Trophoblast cell (in vitro differentiated cells and primary cell): ENCODE results near the gene HOXA6.

ENCODE experiments used
- DNase-seq, 2 donors: peaks; one replicate each; pipeline ENCODE4 v3.0.0-alpha.2; 2016
- H2AFZ ChIP-seq: 2 replicates; pipeline ENCODE4 v1.6.1; 2013; ENCODE audit warnings: low read length, moderate library complexity, mild to moderate bottlenecking; ENCODE audit not compliant: insufficient read depth, poor library complexity
- H2AK5ac ChIP-seq: 2 replicates; pipeline ENCODE4 v1.6.1; 2013; ENCODE audit warnings: mild to moderate bottlenecking, low read length
- H2BK120ac ChIP-seq: 2 replicates; pipeline ENCODE4 v1.6.1; 2013; ENCODE audit warnings: low read length, mild to moderate bottlenecking, moderate library complexity; ENCODE audit not compliant: insufficient read depth, poor library complexity
- H2BK12ac ChIP-seq: 2 replicates; pipeline ENCODE4 v1.6.1; 2013; ENCODE audit warnings: mild to moderate bottlenecking, low read length, moderate library complexity
- H2BK5ac ChIP-seq: 2 replicates; pipeline ENCODE4 v1.6.1; 2013; ENCODE audit warnings: low read length, low read depth, moderate library complexity, mild to moderate bottlenecking; ENCODE audit not compliant: poor library complexity
- H3K14ac ChIP-seq: 2 replicates; pipeline ENCODE4 v1.6.1; 2013; ENCODE audit warnings: mild to moderate bottlenecking, low read length
- H3K18ac ChIP-seq: 2 replicates; pipeline ENCODE4 v1.6.1; 2013; ENCODE audit warnings: mild to moderate bottlenecking, low read length
- H3K23ac ChIP-seq: 2 replicates; pipeline ENCODE4 v1.6.1; 2013; ENCODE audit warnings: low read length
- H3K27ac ChIP-seq: 2 replicates; pipeline ENCODE4 v1.5.1; 2013; ENCODE audit warnings: low read depth, mild to moderate bottlenecking, inconsistent platforms, low read length, moderate library complexity
- H3K27me3 ChIP-seq: 2 replicates; pipeline ENCODE4 v1.6.1; 2013; ENCODE audit warnings: inconsistent platforms, mild to moderate bottlenecking, low read length, moderate library complexity; ENCODE audit not compliant: insufficient read depth
- H3K36me3 ChIP-seq, 2 experiments: 1 replicate in 1 of 2; 2 replicates in 1 of 2; pipeline ENCODE4 v1.6.1; 2013; ENCODE audit warnings: low read length in 2 of 2, mild to moderate bottlenecking in 2 of 2, moderate library complexity in 1 of 2; ENCODE audit not compliant: insufficient read depth in 2 of 2, control insufficient read depth in 1 of 2
- H3K4ac ChIP-seq: 2 replicates; pipeline ENCODE4 v1.6.1; 2013; ENCODE audit warnings: low read depth, mild to moderate bottlenecking, low read length, moderate library complexity
- H3K4me1 ChIP-seq, 2 experiments: 1 replicate in 1 of 2; 2 replicates in 1 of 2; pipeline ENCODE4 v1.6.1; 2013; ENCODE audit warnings: low read length in 2 of 2, mild to moderate bottlenecking in 2 of 2, moderate library complexity in 1 of 2; ENCODE audit not compliant: insufficient read depth in 2 of 2, control insufficient read depth in 1 of 2
- H3K4me2 ChIP-seq: 2 replicates; pipeline ENCODE4 v1.6.1; 2013; ENCODE audit warnings: inconsistent platforms, mild to moderate bottlenecking, low read length, moderate library complexity
- H3K4me3 ChIP-seq: 2 replicates; pipeline ENCODE4 v1.5.1; 2013; ENCODE audit warnings: mild to moderate bottlenecking, low read depth, low read length, inconsistent platforms
- H3K79me1 ChIP-seq: one replicate; pipeline ENCODE4 v1.6.1; 2013; ENCODE audit warnings: low read length
- H3K79me2 ChIP-seq: 2 replicates; pipeline ENCODE4 v1.6.1; 2013; ENCODE audit warnings: low read length, mild to moderate bottlenecking; ENCODE audit not compliant: control insufficient read depth, insufficient read depth, poor library complexity
- H3K9ac ChIP-seq: 2 replicates; pipeline ENCODE4 v1.6.1; 2013; ENCODE audit warnings: mild to moderate bottlenecking, low read length
- H3K9me3 ChIP-seq: 2 replicates; pipeline ENCODE4 v1.6.1; 2013; ENCODE audit warnings: low read depth, mild to moderate bottlenecking, control low read depth, inconsistent platforms, low read length; ENCODE audit not compliant: insufficient read depth
- H4K12ac ChIP-seq: 2 replicates; pipeline ENCODE4 v1.6.1; 2013; ENCODE audit warnings: low read depth, mild to moderate bottlenecking, low read length, moderate library complexity
- H4K8ac ChIP-seq: 2 replicates; pipeline ENCODE4 v1.6.1; 2013; ENCODE audit warnings: low read depth, mild to moderate bottlenecking, low read length, moderate library complexity
- H4K91ac ChIP-seq: one replicate; pipeline ENCODE4 v1.6.1; 2013; ENCODE audit warnings: low read depth, mild to moderate bottlenecking, low read length, moderate library complexity
- WGBS: extraction: QIAGEN DNeasy Blood & Tissue Kit; methylation state at CpG from one replicate; pipeline ENCODE4 v1.1.7; 2013; ENCODE audit warnings: missing lambda C conversion rate; ENCODE audit not compliant: insufficient read length, insufficient coverage; ENCODE audit errors: extremely low coverage; 5-methylcytosine and 5-hydroxymethylcytosine counted together

HOXA6 gene

DNA sequence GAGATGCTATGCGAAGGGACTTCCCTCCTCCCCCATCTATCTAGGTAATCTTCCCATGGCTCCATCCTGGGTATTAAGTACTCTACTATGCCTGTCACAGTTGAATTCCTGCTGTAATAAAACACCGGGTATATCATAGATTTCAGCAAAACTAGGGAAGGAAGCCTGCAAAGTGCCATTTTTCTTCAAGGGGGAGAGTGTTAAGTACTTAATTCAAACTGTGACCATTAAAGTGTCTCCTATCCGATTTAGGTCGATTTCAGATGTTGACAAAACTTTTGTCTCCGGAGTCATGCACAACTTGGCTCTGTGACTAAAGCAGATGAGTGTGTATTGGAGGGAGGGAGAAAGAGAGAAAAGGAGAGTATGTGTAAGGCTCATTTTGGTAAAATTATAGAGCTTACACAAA is 21.6 kb downstream of the HOXA6 start:
- Histone ChIP-seq H2BK12ac (no peak overlapping the region), H2BK5ac (no peak overlapping the region), H2AK5ac (no peak overlapping the region), H2BK120ac (no peak overlapping the region), H4K12ac (no peak overlapping the region), H3K27me3 (peaks cover 88% of the 10 kb centered on the region), H3K79me2 (no peaks in the 10 kb centered on the region), H3K9me3 (peaks cover 23% of the 10 kb centered on the region), H3K23ac (no peak overlapping the region), H4K91ac (no peak overlapping the region), H2AFZ (no peak overlapping the region), H3K4me2 (no peak overlapping the region), H3K36me3 (no peaks in the 10 kb centered on the region), H3K18ac (no peak overlapping the region), H3K14ac (no peak overlapping the region), H3K4ac (no peak overlapping the region), H3K9ac (no peak overlapping the region), H3K27ac (no peak overlapping the region), H3K79me1 (no peaks in the 10 kb centered on the region), H4K8ac (no peak overlapping the region), H3K4me1 (peaks cover 7% of the 10 kb centered on the region in 2 experiments), H3K4me3 (no peak overlapping the region)
- no CpG with 5 or more reads among the region's 5 CpGs for WGBS
- DNase-seq: no peak

DNA sequence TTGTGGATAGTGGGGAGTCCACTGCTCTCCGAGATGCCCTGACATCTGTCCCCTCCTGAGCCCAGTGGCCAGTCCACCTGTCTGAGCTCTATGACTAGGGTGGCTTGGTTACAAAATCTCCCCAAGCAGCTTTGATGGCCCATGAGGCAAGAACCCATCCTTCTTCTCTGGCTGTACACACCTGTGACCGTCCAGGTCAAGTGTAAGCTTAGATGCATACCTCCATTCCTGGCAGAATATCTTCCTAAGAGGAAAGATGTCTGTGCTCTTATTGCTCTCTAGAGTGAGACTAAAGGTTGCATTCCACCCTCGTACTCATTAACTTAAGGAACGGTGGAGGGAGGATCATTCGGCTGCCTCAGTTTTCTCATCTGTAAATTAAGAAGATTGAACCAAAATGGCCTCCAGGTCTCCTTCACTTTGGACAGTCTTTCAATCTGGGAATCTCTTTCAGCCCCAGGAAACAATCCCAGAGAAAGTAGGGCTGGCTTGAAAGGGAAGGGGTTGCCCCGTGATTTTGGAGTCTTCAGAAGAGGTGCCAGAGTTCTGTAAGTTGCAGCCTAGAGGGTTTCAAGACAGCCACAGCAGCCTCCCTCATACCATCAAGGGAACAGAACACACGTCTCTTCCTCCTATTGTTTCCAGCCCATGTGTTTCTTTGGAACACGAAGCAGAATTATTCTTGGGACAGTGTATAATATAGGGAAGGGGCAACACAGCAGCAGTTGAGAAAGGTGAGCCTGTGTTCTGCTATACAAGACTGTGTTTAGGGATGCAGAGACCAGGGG is 22.5 kb downstream of the HOXA6 start:
- no peak overlapping the region for H3K18ac ChIP-seq
- H3K36me3 ChIP-seq: no peaks in the 10 kb centered on the region
- peaks cover 0 to under 1% of the 10 kb centered on the region in 2 experiments for H3K4me1 ChIP-seq
- H3K4me2 ChIP-seq: no peak overlapping the region
- peaks cover 88% of the 10 kb centered on the region for H3K27me3 ChIP-seq
- no peak overlapping the region for H3K14ac ChIP-seq
- H2AFZ ChIP-seq: no peak overlapping the region
- H2BK120ac ChIP-seq: no peak overlapping the region
- no peak overlapping the region for H2AK5ac ChIP-seq
- H4K91ac ChIP-seq: no peak overlapping the region
- no peak overlapping the region for H4K12ac ChIP-seq
- no peak overlapping the region for H3K23ac ChIP-seq
- no peak overlapping the region for H2BK12ac ChIP-seq
- no peaks in the 10 kb centered on the region for H3K79me2 ChIP-seq
- H3K9me3 ChIP-seq: peaks cover 15% of the 10 kb centered on the region
- H3K4ac ChIP-seq: no peak overlapping the region
- no peak overlapping the region for H3K4me3 ChIP-seq
- H3K79me1 ChIP-seq: no peaks in the 10 kb centered on the region
- no peak overlapping the region for H3K9ac ChIP-seq
- no CpG with 5 or more reads among the region's 8 CpGs for WGBS
- H3K27ac ChIP-seq: no peak overlapping the region
- no peak overlapping the region for H2BK5ac ChIP-seq
- DNase-seq: no peak
- no peak overlapping the region for H4K8ac ChIP-seq

DNA sequence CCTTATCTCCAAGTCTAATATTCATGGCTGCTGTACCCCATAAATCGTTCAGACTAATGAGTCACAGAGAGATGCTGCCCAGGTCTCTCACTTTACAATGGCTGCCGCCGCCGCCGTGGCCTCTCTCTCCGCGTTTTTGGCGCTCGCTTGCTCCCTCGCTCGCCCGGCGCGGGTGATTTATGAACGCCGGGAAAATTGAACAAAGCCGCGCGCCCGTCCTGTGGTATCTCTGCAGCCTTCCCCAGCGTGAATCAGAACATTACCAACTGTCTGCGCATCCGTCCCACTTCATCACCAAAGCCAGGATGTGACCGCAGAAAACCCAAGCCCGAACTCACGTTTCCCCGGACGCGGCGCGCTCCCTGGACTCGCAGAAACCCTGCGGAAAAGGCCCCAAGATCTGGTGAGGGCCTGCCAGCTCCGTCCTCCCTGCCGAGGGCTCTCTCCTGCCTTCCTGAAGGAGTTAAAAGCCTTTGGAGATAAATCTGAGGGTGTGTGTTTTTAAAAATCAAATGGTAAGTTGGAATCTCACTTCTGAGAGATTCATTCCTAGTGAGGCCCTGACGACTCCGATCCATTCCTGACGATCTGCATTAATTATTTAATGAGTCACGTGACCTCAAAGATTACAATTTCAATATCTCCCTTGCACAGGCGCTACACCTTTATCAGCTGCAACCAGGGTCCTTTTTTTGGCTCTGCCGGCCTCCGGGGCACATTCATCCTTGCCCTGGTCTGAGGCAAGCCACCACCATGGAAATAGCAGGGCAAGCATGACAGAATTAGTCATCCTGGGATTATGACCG is 23.3 kb downstream of the HOXA6 start:
- Histone ChIP-seq H2BK12ac (no peak overlapping the region), H3K4ac (no peak overlapping the region), H2AK5ac (no peak overlapping the region), H3K4me3 (no peak overlapping the region), H3K79me1 (no peaks in the 10 kb centered on the region), H3K9me3 (peaks cover 14% of the 10 kb centered on the region), H2AFZ (no peak overlapping the region), H3K18ac (no peak overlapping the region), H4K91ac (no peak overlapping the region), H3K23ac (no peak overlapping the region), H2BK5ac (no peak overlapping the region), H3K14ac (no peak overlapping the region), H4K8ac (no peak overlapping the region), H3K27me3 (peaks cover 88% of the 10 kb centered on the region), H3K36me3 (no peaks in the 10 kb centered on the region), H2BK120ac (no peak overlapping the region), H3K4me1 (no peaks in the 10 kb centered on the region), H3K79me2 (no peaks in the 10 kb centered on the region), H3K4me2 (no peak overlapping the region), H4K12ac (no peak overlapping the region), H3K27ac (no peak overlapping the region), H3K9ac (no peak overlapping the region)
- WGBS: no CpG with 5 or more reads among the region's 43 CpGs
- no peak for DNase-seq

DNA sequence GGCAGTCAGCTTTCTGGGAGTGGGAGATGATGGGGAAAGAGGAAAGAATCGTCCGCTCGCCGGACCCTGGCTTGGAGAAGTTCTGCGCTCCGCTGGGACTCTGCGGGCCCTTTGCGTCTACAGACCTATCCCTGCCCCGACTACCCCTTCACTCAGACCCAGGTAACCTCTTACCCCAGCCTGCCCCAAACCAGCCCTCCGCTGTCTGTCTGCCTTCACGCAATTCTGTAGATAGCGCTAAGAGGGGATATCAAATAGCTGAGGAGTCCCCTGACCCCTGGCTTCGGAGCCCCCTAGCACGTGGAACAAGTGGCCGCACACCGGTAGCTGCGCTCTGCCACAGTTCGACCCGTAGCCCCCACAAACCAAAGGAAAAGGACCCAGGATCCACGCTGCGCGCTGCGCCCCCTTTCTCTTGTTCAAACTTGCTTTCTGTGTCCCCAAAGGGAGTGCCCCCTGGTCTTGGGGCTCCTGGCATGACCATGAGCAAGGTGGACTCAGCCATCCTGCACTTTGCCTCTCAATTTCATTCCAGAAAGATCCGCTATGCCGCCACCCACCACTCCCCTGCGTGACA is 24.0 kb downstream of the HOXA6 start:
- H3K79me1 ChIP-seq: no peaks in the 10 kb centered on the region
- no peak for DNase-seq
- H3K4me1 ChIP-seq: no peaks in the 10 kb centered on the region
- H2BK120ac ChIP-seq: no peak overlapping the region
- no peak overlapping the region for H4K91ac ChIP-seq
- no peaks in the 10 kb centered on the region for H3K79me2 ChIP-seq
- H3K36me3 ChIP-seq: no peaks in the 10 kb centered on the region
- H3K4me2 ChIP-seq: no peak overlapping the region
- no peak overlapping the region for H4K8ac ChIP-seq
- H3K27me3 ChIP-seq: peaks cover 86% of the 10 kb centered on the region
- H4K12ac ChIP-seq: no peak overlapping the region
- no peak overlapping the region for H2BK12ac ChIP-seq
- H2AK5ac ChIP-seq: no peak overlapping the region
- H3K4ac ChIP-seq: no peak overlapping the region
- no peak overlapping the region for H3K18ac ChIP-seq
- H2BK5ac ChIP-seq: no peak overlapping the region
- WGBS: no CpG with 5 or more reads among the region's 26 CpGs
- no peak overlapping the region for H3K23ac ChIP-seq
- H3K9me3 ChIP-seq: peaks cover 11% of the 10 kb centered on the region
- H3K27ac ChIP-seq: no peak overlapping the region
- no peak overlapping the region for H3K9ac ChIP-seq
- H3K4me3 ChIP-seq: no peak overlapping the region
- no peak overlapping the region for H2AFZ ChIP-seq
- no peak overlapping the region for H3K14ac ChIP-seq
